A549 (cell line): ENCODE measurements around the gene EMID1.

ENCODE experiments used
- CTCF ChIP-seq: fragments of >200 bp; sonication (Bioruptor Twin); formaldehyde crosslinking; IDR thresholded peaks from 3 replicates; pipeline ENCODE4 v1.5.1; 2016
- POLR2A ChIP-seq: IDR thresholded peaks from 2 replicates; pipeline ENCODE4 v1.6.1; 2012; ENCODE audit warnings: mild to moderate bottlenecking, low read length

- no peak for TF ChIP-seq POLR2A
- peak; percentile 26; the same call in 1 of the 3 replicates for TF ChIP-seq CTCF
Measured at GRCh38 chr22:29306175-29306834, 100.6 kb downstream of the EMID1 start, which contains the start of gene GAS2L1.
